ENCODE measurements around the gene DRC3. TPM values are rescaled to one million over a fixed set of nuclear protein-coding genes. Genes with fewer than 3 reads are reported as not detected.

The DRC3 gene
- total RNA-seq, 1 experiment from 2014 or later, result 0.17 TPM

DNA sequence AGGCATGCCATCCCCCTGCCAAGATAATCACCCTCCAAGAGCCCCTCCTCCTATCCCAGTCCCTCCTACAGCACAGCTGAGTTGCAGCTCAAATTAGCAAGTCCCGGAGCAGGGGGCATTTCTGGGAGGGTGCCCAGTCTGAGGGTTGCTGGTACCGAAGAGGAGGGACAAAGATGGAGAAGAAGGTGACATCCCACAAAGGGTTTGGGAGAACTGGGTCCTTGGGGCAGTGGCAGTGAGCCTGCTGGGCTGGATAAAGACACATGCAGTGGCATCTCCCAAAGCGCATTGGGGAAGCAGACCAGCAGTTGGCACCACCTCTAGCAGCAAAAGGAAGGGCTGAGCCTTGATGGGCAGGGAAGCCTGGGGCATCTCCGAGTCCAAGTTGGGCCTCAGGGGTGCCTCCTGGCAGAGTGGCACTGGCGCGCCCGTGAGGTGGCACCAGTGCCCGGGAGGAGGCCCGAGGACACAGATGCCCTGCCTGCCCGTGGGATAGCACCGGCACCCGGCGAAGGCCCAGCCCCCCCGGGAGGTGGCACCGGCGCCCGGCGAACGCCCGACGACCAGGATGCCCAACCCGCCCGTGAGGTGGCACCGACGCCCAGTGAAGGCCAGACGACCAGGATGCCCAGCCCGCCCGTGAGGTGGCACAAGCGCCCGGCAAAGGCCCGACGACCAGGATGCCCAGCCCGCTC is 1.1 kb upstream of the DRC3 start:
- H3K36me3 ChIP-seq (replicated peaks; ENCODE audit: control insufficient read depth, insufficient read depth, low read length), result no peaks in the 10 kb centered on the region
- DNase-seq, result peak; percentile 33
- no peaks in the 10 kb centered on the region for H3K27me3 ChIP-seq (ENCODE audit: control insufficient read depth, insufficient read depth, low read length)
- peak overlapping the region; percentile 68 for H3K4me3 ChIP-seq (ENCODE audit: insufficient read depth, low read depth, low read length)

GRCh38 chr17:17972952-17973254 is 241 bp downstream of the DRC3 start:
- Histone ChIP-seq H3K4me3 (ENCODE audit: insufficient read depth, low read depth, low read length) (peak overlapping the region; percentile 55), H3K27me3 (ENCODE audit: control insufficient read depth, insufficient read depth, low read length) (no peaks in the 10 kb centered on the region), H3K36me3 (replicated peaks; ENCODE audit: control insufficient read depth, insufficient read depth, low read length) (no peaks in the 10 kb centered on the region)
- DNase-seq, result no peak

DNA sequence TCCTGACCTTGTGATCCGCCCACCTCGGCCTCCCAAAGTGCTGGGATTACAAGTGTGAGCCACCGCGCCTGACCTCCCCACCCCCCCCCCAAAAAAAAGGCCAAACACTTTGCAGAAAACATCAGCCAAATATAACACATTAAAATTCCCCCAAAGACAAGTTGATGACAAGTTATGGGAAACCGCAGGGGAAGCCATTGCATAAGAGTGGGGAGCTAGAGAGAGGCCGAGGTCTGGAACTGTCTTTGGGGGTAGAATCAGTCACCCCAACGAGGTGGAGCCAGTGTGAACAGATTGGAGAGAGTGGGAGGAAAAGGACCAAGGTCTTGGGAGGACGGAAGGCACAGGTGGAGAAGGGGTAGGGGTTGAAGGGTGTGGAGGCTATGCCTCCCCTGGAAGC is 2.8 kb downstream of the DRC3 start:
- no peak overlapping the region for H3K4me3 ChIP-seq (ENCODE audit: insufficient read depth, low read depth, low read length)

GRCh38 chr17:17976931-17977570 is 4.4 kb downstream of the DRC3 start:
- DNase-seq, result no peak
- Histone ChIP-seq H3K27me3 (ENCODE audit: control insufficient read depth, insufficient read depth, low read length) (no peaks in the 10 kb centered on the region), H3K4me3 (ENCODE audit: insufficient read depth, low read depth, low read length) (no peak overlapping the region), H3K36me3 (replicated peaks; ENCODE audit: control insufficient read depth, insufficient read depth, low read length) (no peaks in the 10 kb centered on the region)

More for the DNA sequence above, 2.8 kb downstream of the DRC3 start:
- no peak for DNase-seq
- no peaks in the 10 kb centered on the region for H3K36me3 ChIP-seq (replicated peaks; ENCODE audit: control insufficient read depth, insufficient read depth, low read length)
- no peaks in the 10 kb centered on the region for H3K27me3 ChIP-seq (ENCODE audit: control insufficient read depth, insufficient read depth, low read length)

DNA sequence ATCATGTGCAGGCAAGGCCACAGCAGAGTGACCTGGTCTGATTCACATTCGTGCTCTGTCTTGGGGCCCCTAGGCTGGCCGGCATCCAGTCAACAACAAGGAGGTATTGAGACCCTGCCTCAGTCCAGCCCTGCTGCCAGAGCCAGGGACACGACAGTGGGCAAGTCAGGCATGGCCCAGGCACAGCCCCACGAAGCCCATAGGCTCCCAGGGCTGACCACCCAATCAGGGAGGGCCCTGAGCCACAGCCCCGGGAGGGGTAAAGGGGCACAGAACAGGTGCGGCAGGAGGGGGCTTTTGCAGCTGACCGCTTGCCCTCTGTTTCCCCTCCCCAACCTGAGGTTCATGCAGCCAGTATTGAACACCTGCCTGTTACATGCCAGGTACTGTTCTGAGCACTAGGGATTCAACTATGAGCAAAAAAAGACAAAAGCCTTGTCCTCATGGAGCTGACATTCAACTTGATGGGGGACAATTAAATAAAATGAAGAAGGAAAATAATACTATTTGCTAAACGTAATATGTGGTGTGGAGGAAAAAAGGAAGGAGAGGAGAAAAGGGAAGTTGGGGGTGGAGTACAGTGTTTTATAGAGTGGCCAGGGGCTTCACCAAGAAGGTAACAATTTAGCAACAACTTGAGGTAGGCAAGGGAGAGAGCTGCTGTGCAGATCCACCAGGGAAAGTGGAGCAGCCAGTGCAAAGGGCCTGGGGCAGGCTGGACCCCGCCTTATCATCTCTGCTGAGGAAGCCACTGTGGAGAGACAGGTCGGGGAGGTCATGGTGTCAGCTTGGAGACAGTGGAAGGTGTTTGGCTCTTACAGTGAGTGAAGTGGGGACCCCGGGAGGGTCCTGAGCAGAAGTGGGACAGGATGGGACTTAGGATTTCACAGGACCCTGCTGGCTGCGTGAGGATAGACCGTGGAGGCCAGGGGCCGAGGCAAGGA is 6.1 kb downstream of the DRC3 start:
- Histone ChIP-seq H3K4me3 (ENCODE audit: insufficient read depth, low read depth, low read length) (no peak overlapping the region), H3K36me3 (replicated peaks; ENCODE audit: control insufficient read depth, insufficient read depth, low read length) (no peaks in the 10 kb centered on the region), H3K27me3 (ENCODE audit: control insufficient read depth, insufficient read depth, low read length) (no peaks in the 10 kb centered on the region)
- peak; percentile 33 for DNase-seq

DNA sequence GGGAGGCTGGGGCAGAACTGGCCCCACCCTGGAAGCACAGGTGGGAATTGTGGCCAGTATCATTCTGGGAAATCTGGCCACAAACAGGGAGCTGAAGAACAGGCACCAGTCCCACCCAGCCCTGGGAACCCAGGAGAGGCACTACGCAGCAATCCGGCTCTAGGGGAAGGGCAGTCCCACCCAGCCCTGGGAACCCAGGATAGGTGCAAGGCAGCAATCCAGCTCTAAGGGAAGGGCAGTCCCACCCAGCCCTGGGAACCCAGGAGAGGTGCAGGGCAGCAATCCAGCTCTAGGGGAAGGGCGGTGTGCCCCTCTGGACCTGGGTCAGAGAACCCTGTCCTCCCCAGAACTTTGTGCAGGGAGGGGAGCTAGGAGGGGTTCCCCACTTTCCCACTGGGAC is 7.1 kb downstream of the DRC3 start:
- H3K4me3 ChIP-seq (ENCODE audit: insufficient read depth, low read depth, low read length), result no peak overlapping the region

DNA sequence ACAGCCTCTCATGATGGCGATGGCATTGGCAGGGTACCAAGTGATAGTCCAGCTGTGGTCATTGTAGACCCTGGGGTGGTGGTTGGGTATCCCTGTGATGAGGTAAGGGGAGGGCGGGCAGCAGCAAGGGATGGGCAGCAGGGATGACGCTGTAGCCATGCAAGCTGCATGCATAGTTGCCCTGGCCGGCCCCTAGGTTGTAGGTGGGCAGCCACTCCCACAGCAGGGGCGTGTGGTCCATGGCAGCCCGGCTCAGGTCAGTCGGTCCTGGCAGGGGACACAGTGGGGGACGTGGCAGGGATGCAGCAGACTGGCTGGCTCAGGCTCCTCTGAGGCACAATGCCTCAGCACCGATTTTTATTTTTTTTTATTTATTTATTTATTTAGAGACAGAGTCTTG is 8.7 kb downstream of the DRC3 start:
- Histone ChIP-seq H3K4me3 (ENCODE audit: insufficient read depth, low read depth, low read length) (no peak overlapping the region), H3K36me3 (replicated peaks; ENCODE audit: control insufficient read depth, insufficient read depth, low read length) (no peaks in the 10 kb centered on the region), H3K27me3 (ENCODE audit: control insufficient read depth, insufficient read depth, low read length) (no peaks in the 10 kb centered on the region)
- peak; percentile 37 for DNase-seq

More for the DNA sequence above, 7.1 kb downstream of the DRC3 start:
- H3K27me3 ChIP-seq (ENCODE audit: control insufficient read depth, insufficient read depth, low read length), result no peaks in the 10 kb centered on the region
- no peak for DNase-seq
- H3K36me3 ChIP-seq (replicated peaks; ENCODE audit: control insufficient read depth, insufficient read depth, low read length), result no peaks in the 10 kb centered on the region

GRCh38 chr17:17982801-17983200 is 10.1 kb downstream of the DRC3 start:
- Histone ChIP-seq H3K36me3 (replicated peaks; ENCODE audit: control insufficient read depth, insufficient read depth, low read length) (no peaks in the 10 kb centered on the region), H3K4me3 (ENCODE audit: insufficient read depth, low read depth, low read length) (no peak overlapping the region), H3K27me3 (ENCODE audit: control insufficient read depth, insufficient read depth, low read length) (no peaks in the 10 kb centered on the region)
- no peak for DNase-seq

- Histone ChIP-seq H3K27me3 (ENCODE audit: control insufficient read depth, insufficient read depth, low read length) (no peaks in the 10 kb centered on the region), H3K36me3 (replicated peaks; ENCODE audit: control insufficient read depth, insufficient read depth, low read length) (no peaks in the 10 kb centered on the region), H3K4me3 (ENCODE audit: insufficient read depth, low read depth, low read length) (no peak overlapping the region)
- DNase-seq, result no peak
These were observed 10.7 kb downstream of the DRC3 start for GRCh38 chr17:17983376-17983775.

DNA sequence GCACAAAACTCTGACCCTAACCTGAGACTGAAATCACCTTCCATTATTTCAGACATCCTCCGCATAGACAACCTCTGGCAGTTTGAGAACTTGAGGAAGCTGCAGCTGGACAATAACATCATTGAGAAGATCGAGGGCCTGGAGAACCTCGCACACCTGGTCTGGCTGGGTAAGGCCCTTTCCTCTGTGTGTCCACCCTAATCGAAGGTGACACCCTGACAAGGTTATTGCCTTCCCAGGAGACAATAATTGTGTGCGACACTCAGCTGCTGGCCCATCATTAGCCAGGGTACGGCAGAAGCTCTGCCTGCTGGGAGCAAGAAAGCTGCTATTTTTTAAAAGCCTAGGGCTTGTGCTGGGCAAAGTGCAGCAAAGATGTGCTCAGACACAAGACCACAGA is 11.1 kb downstream of the DRC3 start:
- Histone ChIP-seq H3K4me3 (ENCODE audit: insufficient read depth, low read depth, low read length) (no peak overlapping the region), H3K36me3 (replicated peaks; ENCODE audit: control insufficient read depth, insufficient read depth, low read length) (no peaks in the 10 kb centered on the region), H3K27me3 (ENCODE audit: control insufficient read depth, insufficient read depth, low read length) (no peaks in the 10 kb centered on the region)
- DNase-seq, result no peak

- no peaks in the 10 kb centered on the region for H3K36me3 ChIP-seq (replicated peaks; ENCODE audit: control insufficient read depth, insufficient read depth, low read length)
- no peaks in the 10 kb centered on the region for H3K27me3 ChIP-seq (ENCODE audit: control insufficient read depth, insufficient read depth, low read length)
- no peak for DNase-seq
- H3K4me3 ChIP-seq (ENCODE audit: insufficient read depth, low read depth, low read length), result no peak overlapping the region
These were observed 12.5 kb downstream of the DRC3 start for GRCh38 chr17:17985153-17985552.

DNA sequence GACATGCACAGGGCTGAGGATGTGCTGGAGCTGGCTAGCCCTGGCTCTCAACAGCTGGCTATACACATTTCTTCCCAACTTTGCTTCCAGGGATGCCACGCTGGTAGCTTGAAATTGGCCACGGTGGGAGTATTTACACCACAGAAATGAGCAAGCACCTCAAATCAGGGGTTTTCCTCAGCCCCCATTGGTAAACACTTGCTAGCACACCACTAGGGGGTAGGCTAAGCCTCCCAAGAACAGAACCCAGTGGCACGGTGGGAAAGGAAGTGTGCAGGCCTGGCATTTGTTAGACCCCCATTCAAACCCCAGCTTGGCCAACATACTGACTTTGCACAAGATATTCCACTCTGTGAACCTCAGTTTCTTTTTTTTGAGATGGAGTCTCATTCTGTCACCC is 12.9 kb downstream of the DRC3 start:
- DNase-seq, result peak; percentile 59
- Histone ChIP-seq H3K36me3 (replicated peaks; ENCODE audit: control insufficient read depth, insufficient read depth, low read length) (no peaks in the 10 kb centered on the region), H3K27me3 (ENCODE audit: control insufficient read depth, insufficient read depth, low read length) (no peaks in the 10 kb centered on the region), H3K4me3 (ENCODE audit: insufficient read depth, low read depth, low read length) (no peak overlapping the region)

DNA sequence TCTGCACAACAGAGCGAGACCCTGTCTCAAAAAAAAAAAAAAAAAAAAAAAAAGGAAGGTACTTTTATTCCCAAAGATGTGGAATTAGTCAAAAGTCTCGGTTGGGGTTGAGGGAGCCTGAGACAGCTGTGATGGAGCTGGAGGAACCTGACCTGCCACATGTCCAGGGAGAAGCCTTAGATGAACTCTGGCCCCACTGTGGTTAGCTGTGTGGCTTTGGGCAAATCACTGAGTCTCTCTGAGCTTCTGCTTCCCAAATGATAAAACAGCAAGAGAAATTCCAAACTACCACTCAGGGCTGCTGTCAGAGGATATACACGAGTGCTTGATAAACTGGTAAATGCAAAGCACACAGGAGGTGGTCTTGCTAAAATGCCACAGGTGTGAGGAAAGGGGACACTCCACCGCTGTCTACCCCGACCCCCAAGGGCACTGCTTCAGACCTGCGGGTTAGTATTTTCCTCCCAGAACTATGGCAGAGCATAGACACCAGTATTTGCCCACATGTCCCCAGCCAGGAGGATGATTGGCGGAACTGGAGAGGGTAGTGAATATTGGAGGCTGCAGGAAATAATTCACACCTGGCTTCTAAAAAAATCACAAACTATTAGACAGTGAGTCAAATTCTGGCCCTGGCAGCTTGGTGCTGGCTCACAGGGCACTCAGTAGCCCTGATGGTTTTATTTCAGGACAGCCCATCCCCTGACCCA is 14.7 kb downstream of the DRC3 start:
- no peaks in the 10 kb centered on the region for H3K27me3 ChIP-seq (ENCODE audit: control insufficient read depth, insufficient read depth, low read length)
- no peak for DNase-seq

GRCh38 chr17:17987901-17988300 is 15.2 kb downstream of the DRC3 start:
- Histone ChIP-seq H3K27me3 (ENCODE audit: control insufficient read depth, insufficient read depth, low read length) (no peaks in the 10 kb centered on the region), H3K36me3 (replicated peaks; ENCODE audit: control insufficient read depth, insufficient read depth, low read length) (no peaks in the 10 kb centered on the region), H3K4me3 (ENCODE audit: insufficient read depth, low read depth, low read length) (no peak overlapping the region)
- no peak for DNase-seq

More for the DNA sequence above, 14.7 kb downstream of the DRC3 start:
- no peaks in the 10 kb centered on the region for H3K36me3 ChIP-seq (replicated peaks; ENCODE audit: control insufficient read depth, insufficient read depth, low read length)
- no peak overlapping the region for H3K4me3 ChIP-seq (ENCODE audit: insufficient read depth, low read depth, low read length)
